ENCODE measurements around the gene VBP1.
"Not testable (repeated sequence)": the region's sequence is repeated elsewhere in the genome, so short reads cannot be mapped to it uniquely, and the experiment has no call there.

Gene VBP1

DNA sequence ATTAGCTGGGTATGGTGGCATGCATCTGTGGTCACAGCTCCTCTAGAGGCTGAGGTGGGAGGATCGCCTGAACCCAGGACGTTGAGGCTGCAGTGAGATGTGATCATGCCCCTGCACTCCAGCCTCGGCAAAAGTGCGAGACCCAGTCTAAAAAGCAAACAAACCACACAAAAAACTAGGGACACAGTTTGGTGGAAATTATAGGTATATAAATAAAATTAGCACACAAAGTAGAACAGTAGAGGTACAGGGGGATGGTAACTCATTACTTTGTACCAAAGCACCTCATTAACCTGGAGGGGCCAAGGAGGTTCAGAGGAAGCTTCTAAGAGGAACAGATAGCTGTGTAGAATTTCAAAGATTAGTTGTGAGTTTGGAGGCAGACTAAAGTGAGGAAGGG lies 5.1 kb downstream of the VBP1 start:
- no peak for TF ChIP-seq EZH2phosphoT487 (conservative IDR thresholded peaks at IDR 0.05; ENCODE audit: low read length)
- TF ChIP-seq, protein P1, sequence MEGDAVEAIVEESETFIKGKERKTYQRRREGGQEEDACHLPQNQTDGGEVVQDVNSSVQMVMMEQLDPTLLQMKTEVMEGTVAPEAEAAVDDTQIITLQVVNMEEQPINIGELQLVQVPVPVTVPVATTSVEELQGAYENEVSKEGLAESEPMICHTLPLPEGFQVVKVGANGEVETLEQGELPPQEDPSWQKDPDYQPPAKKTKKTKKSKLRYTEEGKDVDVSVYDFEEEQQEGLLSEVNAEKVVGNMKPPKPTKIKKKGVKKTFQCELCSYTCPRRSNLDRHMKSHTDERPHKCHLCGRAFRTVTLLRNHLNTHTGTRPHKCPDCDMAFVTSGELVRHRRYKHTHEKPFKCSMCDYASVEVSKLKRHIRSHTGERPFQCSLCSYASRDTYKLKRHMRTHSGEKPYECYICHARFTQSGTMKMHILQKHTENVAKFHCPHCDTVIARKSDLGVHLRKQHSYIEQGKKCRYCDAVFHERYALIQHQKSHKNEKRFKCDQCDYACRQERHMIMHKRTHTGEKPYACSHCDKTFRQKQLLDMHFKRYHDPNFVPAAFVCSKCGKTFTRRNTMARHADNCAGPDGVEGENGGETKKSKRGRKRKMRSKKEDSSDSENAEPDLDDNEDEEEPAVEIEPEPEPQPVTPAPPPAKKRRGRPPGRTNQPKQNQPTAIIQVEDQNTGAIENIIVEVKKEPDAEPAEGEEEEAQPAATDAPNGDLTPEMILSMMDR (IDR thresholded peaks at IDR 0.05; ENCODE audit: insufficient read depth, low read length, poor library complexity, severe bottlenecking) = no peak
- no peak overlapping the region for H2AFZ ChIP-seq (ENCODE audit: low read depth, low read length, severe bottlenecking)
- H3K9me2 ChIP-seq (replicated peaks; ENCODE audit: insufficient read depth, low read length) = no peaks in the 10 kb centered on the region
- H3K9ac ChIP-seq (ENCODE audit: low read length) = no peak overlapping the region
- no peaks in the 10 kb centered on the region for H3K9me3 ChIP-seq (ENCODE audit: insufficient read depth, low read length)
- H3K36me3 ChIP-seq (ENCODE audit: low read length) = peaks cover 2% of the 10 kb centered on the region; the same call in 1 of the 2 replicates
- no peaks in the 10 kb centered on the region for H3F3A ChIP-seq (ENCODE audit: insufficient read depth)
- no peak overlapping the region for H3K4me3 ChIP-seq (ENCODE audit: insufficient read depth, low read length, poor library complexity, severe bottlenecking)
- H4K20me1 ChIP-seq (ENCODE audit: low read depth, low read length) = 0 out of 2 replicates have a peak, but pooled peaks cover 5% of the 10 kb centered on the region
- H3K27me3 ChIP-seq (ENCODE audit: low read length) = no peaks in the 10 kb centered on the region
- no peak overlapping the region for H3K4me2 ChIP-seq (ENCODE audit: low read depth, low read length, poor library complexity, severe bottlenecking)
- no peak overlapping the region for H3K27ac ChIP-seq (ENCODE audit: low read depth, low read length)
- H3K79me2 ChIP-seq (ENCODE audit: insufficient read depth, low read length) = peaks cover 46% of the 10 kb centered on the region

DNA sequence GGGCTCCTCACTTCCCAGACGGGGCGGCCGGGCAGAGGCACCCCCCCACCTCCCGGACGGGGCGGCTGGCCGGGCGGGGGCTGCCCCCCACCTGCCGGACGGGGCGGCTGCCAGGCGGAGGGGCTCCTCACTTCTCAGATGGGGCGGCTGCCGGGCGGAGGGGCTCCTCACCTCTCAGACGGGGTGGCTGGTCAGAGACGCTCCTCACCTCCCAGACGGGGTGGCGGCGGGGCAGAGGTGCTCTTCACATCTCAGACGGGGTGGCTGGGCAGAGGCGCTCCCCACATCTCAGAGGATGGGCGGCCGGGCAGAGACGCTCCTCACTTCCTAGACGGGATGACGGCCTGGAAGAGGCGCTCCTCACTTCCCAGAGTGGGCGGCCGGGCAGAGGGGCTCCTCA lies 7.5 kb downstream of the VBP1 start:
- not testable (repeated sequence) for H3K9me3 ChIP-seq (ENCODE audit: insufficient read depth, low read length); H3K36me3 ChIP-seq (ENCODE audit: low read length)

DNA sequence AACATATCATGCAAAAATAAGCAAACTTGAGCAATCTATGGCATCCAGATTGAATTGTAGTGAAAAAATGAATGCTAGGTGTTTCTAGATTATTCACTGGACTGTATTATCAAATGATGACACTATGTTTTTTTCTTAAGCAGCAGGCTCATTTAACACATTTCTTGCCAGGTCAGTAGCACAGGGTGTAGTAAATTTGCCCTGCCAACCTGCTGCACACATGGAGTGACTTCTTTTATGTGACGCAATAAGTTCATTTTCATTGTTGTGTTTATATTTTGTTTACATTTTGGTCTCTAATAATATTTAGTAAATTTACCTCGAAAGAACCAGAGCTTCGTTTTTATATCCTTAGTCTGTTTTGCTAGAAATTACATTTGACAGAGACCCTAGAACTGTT lies 9.5 kb downstream of the VBP1 start:
- no peaks in the 10 kb centered on the region; the same call in 1 of the 2 replicates for H3K36me3 ChIP-seq (ENCODE audit: low read length)
- H3K79me2 ChIP-seq (ENCODE audit: insufficient read depth, low read length) = peaks cover 4% of the 10 kb centered on the region; the same call in 1 of the 2 replicates
- no peaks in the 10 kb centered on the region for H3K9me3 ChIP-seq (ENCODE audit: insufficient read depth, low read length)
- H3F3A ChIP-seq (ENCODE audit: insufficient read depth) = no peaks in the 10 kb centered on the region
- H3K4me3 ChIP-seq (ENCODE audit: insufficient read depth, low read length, poor library complexity, severe bottlenecking) = no peak overlapping the region
- H3K4me2 ChIP-seq (ENCODE audit: low read depth, low read length, poor library complexity, severe bottlenecking) = no peak overlapping the region
- no peaks in the 10 kb centered on the region for H3K27me3 ChIP-seq (ENCODE audit: low read length)
- no peaks in the 10 kb centered on the region for H4K20me1 ChIP-seq (ENCODE audit: low read depth, low read length)
- H3K27ac ChIP-seq (ENCODE audit: low read depth, low read length) = no peak overlapping the region
- TF ChIP-seq, protein P1 (IDR thresholded peaks at IDR 0.05; ENCODE audit: insufficient read depth, low read length, poor library complexity, severe bottlenecking) = no peak
- TF ChIP-seq EZH2phosphoT487 (conservative IDR thresholded peaks at IDR 0.05; ENCODE audit: low read length) = no peak
- no peak overlapping the region for H3K9ac ChIP-seq (ENCODE audit: low read length)
- no peak overlapping the region for H2AFZ ChIP-seq (ENCODE audit: low read depth, low read length, severe bottlenecking)
- H3K9me2 ChIP-seq (replicated peaks; ENCODE audit: insufficient read depth, low read length) = no peaks in the 10 kb centered on the region

More for the DNA sequence above, 7.5 kb downstream of the VBP1 start:
- H3K79me2 ChIP-seq (ENCODE audit: insufficient read depth, low read length) = peaks cover 22% of the 10 kb centered on the region
- not testable (repeated sequence) for H3K4me3 ChIP-seq (ENCODE audit: insufficient read depth, low read length, poor library complexity, severe bottlenecking); H2AFZ ChIP-seq (ENCODE audit: low read depth, low read length, severe bottlenecking); H3K27ac ChIP-seq (ENCODE audit: low read depth, low read length); H3K9ac ChIP-seq (ENCODE audit: low read length); H3K4me2 ChIP-seq (ENCODE audit: low read depth, low read length, poor library complexity, severe bottlenecking); H3F3A ChIP-seq (ENCODE audit: insufficient read depth); H3K9me2 ChIP-seq (replicated peaks; ENCODE audit: insufficient read depth, low read length); H3K27me3 ChIP-seq (ENCODE audit: low read length); H4K20me1 ChIP-seq (ENCODE audit: low read depth, low read length)

DNA sequence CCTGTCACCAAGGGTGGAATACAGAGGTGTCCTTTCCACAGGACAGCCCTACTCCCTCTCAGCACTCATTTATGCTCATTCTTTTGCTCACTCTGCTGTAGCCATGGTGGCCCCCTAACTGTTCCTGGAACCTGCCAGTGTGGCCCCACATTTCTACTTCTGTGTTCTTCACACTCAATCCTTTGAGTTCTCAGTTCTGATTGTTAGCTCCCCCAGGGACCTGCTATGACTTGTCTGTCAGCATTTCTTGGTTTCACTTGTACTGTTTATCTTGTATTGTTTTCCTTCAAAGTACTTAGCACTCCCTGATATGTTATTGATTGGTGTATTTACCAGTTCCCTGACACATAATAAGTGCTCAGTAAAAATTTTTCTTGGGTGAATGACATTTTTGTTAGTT lies 14.9 kb downstream of the VBP1 start:
- TF ChIP-seq, protein P1 (IDR thresholded peaks at IDR 0.05; ENCODE audit: insufficient read depth, low read length, poor library complexity, severe bottlenecking) = no peak
- no peak for TF ChIP-seq EZH2phosphoT487 (conservative IDR thresholded peaks at IDR 0.05; ENCODE audit: low read length)
- H3K36me3 ChIP-seq (ENCODE audit: low read length) = no peaks in the 10 kb centered on the region
- H3K4me3 ChIP-seq (ENCODE audit: insufficient read depth, low read length, poor library complexity, severe bottlenecking) = no peak overlapping the region
- H3K4me2 ChIP-seq (ENCODE audit: low read depth, low read length, poor library complexity, severe bottlenecking) = no peak overlapping the region
- no peaks in the 10 kb centered on the region for H3K27me3 ChIP-seq (ENCODE audit: low read length)
- no peak overlapping the region for H3K9ac ChIP-seq (ENCODE audit: low read length)
- H3K9me2 ChIP-seq (replicated peaks; ENCODE audit: insufficient read depth, low read length) = no peaks in the 10 kb centered on the region
- H4K20me1 ChIP-seq (ENCODE audit: low read depth, low read length) = no peaks in the 10 kb centered on the region
- H3K27ac ChIP-seq (ENCODE audit: low read depth, low read length) = no peak overlapping the region
- no peaks in the 10 kb centered on the region for H3K9me3 ChIP-seq (ENCODE audit: insufficient read depth, low read length)
- no peak overlapping the region for H2AFZ ChIP-seq (ENCODE audit: low read depth, low read length, severe bottlenecking)
- H3F3A ChIP-seq (ENCODE audit: insufficient read depth) = no peaks in the 10 kb centered on the region
- no peaks in the 10 kb centered on the region for H3K79me2 ChIP-seq (ENCODE audit: insufficient read depth, low read length)
